ENCODE measurements around the gene NOC2L.

The NOC2L gene

DNA sequence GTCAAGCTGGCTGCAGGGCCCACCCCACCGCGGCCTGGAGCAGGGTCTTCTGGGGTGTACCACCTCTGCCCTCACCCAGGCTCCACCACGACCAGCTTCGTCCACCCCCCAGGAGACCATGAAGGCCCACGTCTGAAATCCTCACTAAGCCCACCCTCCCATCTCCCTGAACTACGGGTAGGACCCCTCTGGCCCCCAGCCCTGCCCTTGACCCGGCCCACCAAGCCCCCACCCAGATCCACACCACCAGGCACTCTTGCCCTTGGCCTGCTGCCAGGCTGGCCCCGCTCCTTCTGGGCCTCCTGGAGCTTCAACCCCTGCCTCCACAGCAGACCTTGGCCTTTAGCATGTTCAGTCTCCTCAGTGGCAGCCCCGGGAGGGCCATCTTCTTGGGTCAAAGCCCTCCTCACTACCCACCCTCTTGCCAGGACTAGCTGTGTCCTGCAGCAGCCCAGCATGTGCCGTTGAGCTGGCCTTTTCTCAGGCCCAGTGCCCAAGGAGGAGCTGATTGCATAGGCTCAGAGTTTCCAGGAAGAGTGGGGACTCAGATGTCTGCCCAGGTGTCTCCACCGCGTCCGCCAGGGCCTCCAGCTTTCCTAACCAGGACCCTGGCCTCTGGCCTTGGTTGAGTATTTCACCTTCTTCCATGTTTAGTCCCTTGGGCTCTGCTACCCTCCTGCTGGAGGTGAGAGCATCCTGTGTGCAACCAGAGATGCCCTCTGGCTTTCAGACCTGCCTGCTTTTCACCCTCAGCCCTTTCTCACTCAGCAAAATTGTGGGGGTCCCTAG, 53.1 kb downstream of the NOC2L start:
- TF ChIP-seq EZH2phosphoT487 (IDR thresholded peaks at IDR 0.05; ENCODE audit: low read length) (no peak), EZH2 (optimal IDR thresholded peaks at IDR 0.05; ENCODE audit: low read depth, low read length) (no peak)
- TF ChIP-seq, protein P1, sequence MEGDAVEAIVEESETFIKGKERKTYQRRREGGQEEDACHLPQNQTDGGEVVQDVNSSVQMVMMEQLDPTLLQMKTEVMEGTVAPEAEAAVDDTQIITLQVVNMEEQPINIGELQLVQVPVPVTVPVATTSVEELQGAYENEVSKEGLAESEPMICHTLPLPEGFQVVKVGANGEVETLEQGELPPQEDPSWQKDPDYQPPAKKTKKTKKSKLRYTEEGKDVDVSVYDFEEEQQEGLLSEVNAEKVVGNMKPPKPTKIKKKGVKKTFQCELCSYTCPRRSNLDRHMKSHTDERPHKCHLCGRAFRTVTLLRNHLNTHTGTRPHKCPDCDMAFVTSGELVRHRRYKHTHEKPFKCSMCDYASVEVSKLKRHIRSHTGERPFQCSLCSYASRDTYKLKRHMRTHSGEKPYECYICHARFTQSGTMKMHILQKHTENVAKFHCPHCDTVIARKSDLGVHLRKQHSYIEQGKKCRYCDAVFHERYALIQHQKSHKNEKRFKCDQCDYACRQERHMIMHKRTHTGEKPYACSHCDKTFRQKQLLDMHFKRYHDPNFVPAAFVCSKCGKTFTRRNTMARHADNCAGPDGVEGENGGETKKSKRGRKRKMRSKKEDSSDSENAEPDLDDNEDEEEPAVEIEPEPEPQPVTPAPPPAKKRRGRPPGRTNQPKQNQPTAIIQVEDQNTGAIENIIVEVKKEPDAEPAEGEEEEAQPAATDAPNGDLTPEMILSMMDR (IDR thresholded peaks at IDR 0.05; ENCODE audit: low read length): no peak
- Histone ChIP-seq H3F3A (ENCODE audit: insufficient read depth, low read length) (no peaks in the 10 kb centered on the region), H3K27ac (ENCODE audit: low read length) (no peak overlapping the region), H3K9me2 (replicated peaks; ENCODE audit: insufficient read depth, low read length) (no peaks in the 10 kb centered on the region), H3K9me3 (replicated peaks; ENCODE audit: insufficient read depth, low read length) (no peaks in the 10 kb centered on the region), H3K4me3 (ENCODE audit: low read length) (no peak overlapping the region), H2AFZ (ENCODE audit: low read length) (no peak overlapping the region), H3K36me3 (replicated peaks; ENCODE audit: insufficient read depth, low read length) (no peaks in the 10 kb centered on the region), H4K20me1 (ENCODE audit: insufficient read depth, low read length) (no peaks in the 10 kb centered on the region), H3K27me3 (replicated peaks; ENCODE audit: insufficient read depth, low read length) (peaks cover 73% of the 10 kb centered on the region), H3K4me1 (ENCODE audit: low read length) (no peaks in the 10 kb centered on the region), H3K79me2 (ENCODE audit: low read length) (no peaks in the 10 kb centered on the region), H3K4me2 (ENCODE audit: low read depth, low read length) (no peak overlapping the region), H3K9ac (ENCODE audit: low read length) (no peak overlapping the region)
- no peak for DNase-seq

DNA sequence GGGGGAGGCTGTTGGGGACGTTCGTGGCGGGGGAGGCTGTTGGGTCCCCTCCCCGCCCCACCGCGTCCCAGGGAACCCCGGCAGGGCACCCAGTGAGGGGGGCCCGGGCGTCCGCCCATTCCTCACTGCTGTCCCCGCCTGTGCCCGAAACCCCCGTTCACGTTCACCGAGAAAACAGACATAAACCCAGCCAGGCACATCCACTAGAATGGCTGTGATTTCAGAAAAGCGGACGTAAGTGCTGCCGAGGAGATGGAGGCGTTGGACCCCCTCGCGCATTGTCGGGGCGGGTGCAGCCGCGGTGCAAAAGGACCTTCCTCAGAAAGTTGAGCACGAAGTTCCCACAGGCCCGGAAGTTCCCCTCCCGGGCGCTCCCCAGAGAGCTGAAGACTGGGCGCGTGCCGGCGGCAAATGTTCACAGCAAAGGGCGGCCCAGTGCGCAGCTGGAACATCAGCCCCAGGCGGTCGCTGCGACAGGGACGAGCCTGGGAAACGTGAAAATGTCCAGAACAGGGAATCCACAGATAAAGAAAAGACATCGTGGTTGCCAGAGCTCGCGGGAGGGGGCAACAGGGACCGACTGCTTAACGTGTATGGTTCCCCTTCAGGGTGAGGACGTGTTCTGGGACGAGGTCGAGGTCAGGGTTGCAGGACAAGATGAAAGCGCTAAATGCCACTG, 53.8 kb downstream of the NOC2L start:
- no peaks in the 10 kb centered on the region for H4K20me1 ChIP-seq (ENCODE audit: insufficient read depth, low read length)
- peak overlapping the region; percentile 47; the same call in 1 of the 2 replicates for H3K4me2 ChIP-seq (ENCODE audit: low read depth, low read length)
- H3K79me2 ChIP-seq (ENCODE audit: low read length): no peaks in the 10 kb centered on the region
- H3K9ac ChIP-seq (ENCODE audit: low read length): no peak overlapping the region
- H3F3A ChIP-seq (ENCODE audit: insufficient read depth, low read length): no peaks in the 10 kb centered on the region
- H3K9me2 ChIP-seq (replicated peaks; ENCODE audit: insufficient read depth, low read length): no peaks in the 10 kb centered on the region
- no peaks in the 10 kb centered on the region for H3K9me3 ChIP-seq (replicated peaks; ENCODE audit: insufficient read depth, low read length)
- TF ChIP-seq, protein P1 (IDR thresholded peaks at IDR 0.05; ENCODE audit: low read length): no peak
- TF ChIP-seq EZH2phosphoT487 (IDR thresholded peaks at IDR 0.05; ENCODE audit: low read length) (peak; percentile 68; the same call in 1 of the 2 replicates), EZH2 (optimal IDR thresholded peaks at IDR 0.05; ENCODE audit: low read depth, low read length) (peak; percentile 86)
- H3K27me3 ChIP-seq (replicated peaks; ENCODE audit: insufficient read depth, low read length): peaks cover 73% of the 10 kb centered on the region
- H3K4me1 ChIP-seq (ENCODE audit: low read length): no peaks in the 10 kb centered on the region
- H3K4me3 ChIP-seq (ENCODE audit: low read length): no peak overlapping the region
- no peak for DNase-seq
- H3K27ac ChIP-seq (ENCODE audit: low read length): no peak overlapping the region
- H3K36me3 ChIP-seq (replicated peaks; ENCODE audit: insufficient read depth, low read length): no peaks in the 10 kb centered on the region
- no peak overlapping the region for H2AFZ ChIP-seq (ENCODE audit: low read length)

DNA sequence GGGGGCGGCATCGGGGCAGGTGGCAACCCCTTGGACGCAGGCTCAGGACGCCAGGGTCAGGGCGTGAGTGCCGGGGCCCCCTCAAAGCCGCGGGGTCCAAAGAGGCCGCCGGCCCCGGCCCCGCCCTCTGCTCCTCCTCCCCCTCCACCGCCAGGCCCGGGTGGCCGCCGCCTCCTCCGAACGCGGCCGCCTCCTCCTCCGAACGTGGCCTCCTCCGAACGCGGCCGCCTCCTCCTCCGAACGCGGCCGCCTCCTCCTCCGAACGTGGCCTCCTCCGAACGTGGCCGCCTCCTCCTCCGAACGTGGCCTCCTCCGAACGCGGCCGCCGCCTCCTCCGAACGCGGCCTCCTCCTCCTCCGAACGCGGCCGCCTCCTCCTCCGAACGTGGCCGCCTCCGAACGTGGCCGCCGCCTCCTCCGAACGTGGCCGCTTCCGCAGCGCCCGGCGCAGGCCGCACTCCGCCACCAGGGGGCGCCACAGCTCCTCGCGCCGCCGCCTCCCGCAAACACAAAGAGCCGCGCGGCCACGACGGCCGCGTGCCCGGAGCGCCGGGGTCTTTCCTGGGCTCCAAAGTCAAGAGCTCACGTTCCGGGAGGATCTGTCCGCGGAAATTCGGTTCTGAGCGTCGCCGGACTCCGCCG, 54.6 kb downstream of the NOC2L start:
- H3K4me3 ChIP-seq (ENCODE audit: low read length): peak overlapping the region; percentile 39; the same call in 1 of the 2 replicates

More for the DNA sequence above, 54.6 kb downstream of the NOC2L start:
- H3F3A ChIP-seq (ENCODE audit: insufficient read depth, low read length): no peaks in the 10 kb centered on the region
- TF ChIP-seq EZH2phosphoT487 (IDR thresholded peaks at IDR 0.05; ENCODE audit: low read length): no peak
- no peak for TF ChIP-seq EZH2 (optimal IDR thresholded peaks at IDR 0.05; ENCODE audit: low read depth, low read length)
- TF ChIP-seq, protein P1 (IDR thresholded peaks at IDR 0.05; ENCODE audit: low read length): peak; percentile 76
- H3K79me2 ChIP-seq (ENCODE audit: low read length): no peaks in the 10 kb centered on the region
- no peaks in the 10 kb centered on the region for H4K20me1 ChIP-seq (ENCODE audit: insufficient read depth, low read length)
- H3K36me3 ChIP-seq (replicated peaks; ENCODE audit: insufficient read depth, low read length): no peaks in the 10 kb centered on the region
- H3K27ac ChIP-seq (ENCODE audit: low read length): no peak overlapping the region
- no peaks in the 10 kb centered on the region for H3K9me2 ChIP-seq (replicated peaks; ENCODE audit: insufficient read depth, low read length)
- no peak overlapping the region for H3K9ac ChIP-seq (ENCODE audit: low read length)
- H3K4me1 ChIP-seq (ENCODE audit: low read length): no peaks in the 10 kb centered on the region
- peaks cover 80% of the 10 kb centered on the region for H3K27me3 ChIP-seq (replicated peaks; ENCODE audit: insufficient read depth, low read length)
- peak overlapping the region; percentile 48; the same call in 1 of the 2 replicates for H2AFZ ChIP-seq (ENCODE audit: low read length)
- peak overlapping the region; percentile 47; the same call in 1 of the 2 replicates for H3K4me2 ChIP-seq (ENCODE audit: low read depth, low read length)
- DNase-seq: peak; percentile 62
- H3K9me3 ChIP-seq (replicated peaks; ENCODE audit: insufficient read depth, low read length): no peaks in the 10 kb centered on the region
